CD4-positive, alpha-beta T cell treated with Interleukin-6 for 4 hours (primary cell): ENCODE data around the gene TAPBP.
"Not testable (repeated sequence)": the region's sequence is repeated elsewhere in the genome, so short reads cannot be mapped to it uniquely, and the experiment has no call there.

Experiments
- DNase-seq: peaks from one replicate; pipeline ENCODE4 v3.0.0-alpha.2; 2020; ENCODE audit warnings: mixed read lengths

TAPBP gene

GRCh38 chr6:33295621-33296369, 18.1 kb downstream of the TAPBP start:
- DNase-seq: no peak

- DNase-seq: no peak
These were observed 19.6 kb downstream of the TAPBP start for GRCh38 chr6:33294086-33294823.

GRCh38 chr6:33292996-33293682, 20.7 kb downstream of the TAPBP start:
- no peak for DNase-seq

- no peak for DNase-seq
These were observed 23.4 kb downstream of the TAPBP start for GRCh38 chr6:33290459-33290858.

- no peak for DNase-seq
These were observed 24.0 kb downstream of the TAPBP start for GRCh38 chr6:33289784-33290315.

- DNase-seq: peak; percentile 79
These were observed 24.7 kb downstream of the TAPBP start, which contains the start of the genes PFDN6 and WDR46 for GRCh38 chr6:33288921-33289783. TSS of gene PFDN6 (plus strand) at chr6:33289601. CDS start at chr6:33289857, 256 bp downstream. TSS of gene WDR46 (minus strand) at chr6:33289239. CDS start at chr6:33289170, 69 bp downstream.

GRCh38 chr6:33288141-33288920, 25.5 kb downstream of the TAPBP start:
- DNase-seq: no peak

GRCh38 chr6:33286946-33287914, 26.6 kb downstream of the TAPBP start:
- DNase-seq: no peak

- DNase-seq: not testable (repeated sequence)
These were observed 28.7 kb downstream of the TAPBP start for GRCh38 chr6:33285214-33285613.

GRCh38 chr6:33280539-33280938, 33.3 kb downstream of the TAPBP start:
- DNase-seq: no peak

- no peak for DNase-seq
These were observed 33.8 kb downstream of the TAPBP start for GRCh38 chr6:33279971-33280511.

GRCh38 chr6:33279257-33279695, 34.6 kb downstream of the TAPBP start:
- no peak for DNase-seq

GRCh38 chr6:33278810-33279209, 35.1 kb downstream of the TAPBP start:
- no peak for DNase-seq

GRCh38 chr6:33278392-33278741, 35.5 kb downstream of the TAPBP start:
- DNase-seq: no peak

GRCh38 chr6:33277663-33278391, 36.1 kb downstream of the TAPBP start:
- DNase-seq: peak; percentile 37

GRCh38 chr6:33276864-33277662, 36.8 kb downstream of the TAPBP start, which contains the start of gene B3GALT4:
TSS of gene B3GALT4 (plus strand) at chr6:33277123. CDS start at chr6:33277420, 297 bp downstream.
- peak; percentile 84 for DNase-seq

- no peak for DNase-seq
These were observed 37.4 kb downstream of the TAPBP start for GRCh38 chr6:33276581-33276863.
